MM.1S (cell line): ENCODE measurements around the gene CMTM4.
"Not testable (repeated sequence)": the region's sequence is repeated elsewhere in the genome, so short reads cannot be mapped to it uniquely, and the experiment has no call there.

Experiments
- DNase-seq: peaks from one replicate; pipeline ENCODE4 v3.0.0-alpha.2; 2015
- H2AFZ ChIP-seq: fragments of 300-600 bp; sonication (generic); 2 replicates; pipeline ENCODE4 v1.6.0; 2016; ENCODE audit warnings: antibody characterized with exemption, low read length
- H3F3A ChIP-seq: fragments of 300-600 bp; sonication (generic); 2 replicates; pipeline ENCODE4 v1.6.1; 2016; ENCODE audit warnings: mild to moderate bottlenecking, antibody characterized with exemption, low read length, moderate library complexity, mixed read lengths; ENCODE audit not compliant: insufficient read depth
- H3K27ac ChIP-seq: fragments of 300-600 bp; sonication (generic); 2 replicates; pipeline ENCODE4 v1.5.1; 2016; ENCODE audit warnings: mild to moderate bottlenecking, low read length
- H3K27me3 ChIP-seq: fragments of 300-600 bp; sonication (generic); replicated peaks from 2 replicates; pipeline ENCODE4 v1.6.0; 2016; ENCODE audit warnings: low read length; ENCODE audit not compliant: insufficient read depth
- H3K36me3 ChIP-seq: fragments of 300-600 bp; sonication (generic); replicated peaks from 2 replicates; pipeline ENCODE4 v1.6.1; 2016; ENCODE audit warnings: mild to moderate bottlenecking, low read length, mixed read lengths; ENCODE audit not compliant: insufficient read depth
- H3K4me1 ChIP-seq: fragments of 300-600 bp; sonication (generic); 2 replicates; pipeline ENCODE4 v1.6.1; 2016; ENCODE audit warnings: low read length, mixed read lengths
- H3K4me2 ChIP-seq: fragments of 300-600 bp; sonication (generic); 2 replicates; pipeline ENCODE4 v1.6.0; 2016; ENCODE audit warnings: low read depth, low read length
- H3K4me3 ChIP-seq: fragments of 300-600 bp; sonication (generic); 2 replicates; pipeline ENCODE4 v1.5.1; 2016; ENCODE audit warnings: low read length, mixed read lengths
- H3K79me2 ChIP-seq: fragments of 300-600 bp; sonication (generic); 2 replicates; pipeline ENCODE4 v1.6.1; 2016; ENCODE audit warnings: mixed run types, low read length, mixed read lengths
- H3K9ac ChIP-seq: fragments of 300-600 bp; sonication (generic); 2 replicates; pipeline ENCODE4 v1.6.1; 2016; ENCODE audit warnings: low read length, mixed read lengths
- H3K9me2 ChIP-seq: fragments of 300-600 bp; sonication (generic); replicated peaks from 2 replicates; pipeline ENCODE4 v1.6.1; 2016; ENCODE audit warnings: mild to moderate bottlenecking, low read length, mixed read lengths; ENCODE audit not compliant: insufficient read depth
- H3K9me3 ChIP-seq: fragments of 300-600 bp; sonication (generic); replicated peaks from 2 replicates; pipeline ENCODE4 v1.6.1; 2016; ENCODE audit warnings: mild to moderate bottlenecking, low read length, mixed read lengths; ENCODE audit not compliant: insufficient read depth
- H4K20me1 ChIP-seq: fragments of 300-600 bp; sonication (generic); 2 replicates; pipeline ENCODE4 v1.6.1; 2016; ENCODE audit warnings: mild to moderate bottlenecking, low read length, moderate library complexity, mixed read lengths; ENCODE audit not compliant: insufficient read depth
- EZH2 ChIP-seq: fragments of 300-600 bp; sonication (generic); optimal IDR thresholded peaks from 2 replicates; pipeline ENCODE3; 2017; ENCODE audit warnings: low read depth, mild to moderate bottlenecking, antibody characterized with exemption, low read length, mixed read lengths
- EZH2phosphoT487 ChIP-seq: fragments of 300-600 bp; sonication (generic); IDR thresholded peaks from 2 replicates; pipeline ENCODE4 v1.6.1; 2018; ENCODE audit warnings: antibody characterized with exemption, low read length
- TF ChIP-seq, protein P1 (sequence below): fragments of 300-600 bp; sonication (generic); IDR thresholded peaks from 2 replicates; pipeline ENCODE4 v1.5.1; 2016; ENCODE audit warnings: antibody characterized with exemption, low read length, mixed read lengths

CMTM4 gene

DNA sequence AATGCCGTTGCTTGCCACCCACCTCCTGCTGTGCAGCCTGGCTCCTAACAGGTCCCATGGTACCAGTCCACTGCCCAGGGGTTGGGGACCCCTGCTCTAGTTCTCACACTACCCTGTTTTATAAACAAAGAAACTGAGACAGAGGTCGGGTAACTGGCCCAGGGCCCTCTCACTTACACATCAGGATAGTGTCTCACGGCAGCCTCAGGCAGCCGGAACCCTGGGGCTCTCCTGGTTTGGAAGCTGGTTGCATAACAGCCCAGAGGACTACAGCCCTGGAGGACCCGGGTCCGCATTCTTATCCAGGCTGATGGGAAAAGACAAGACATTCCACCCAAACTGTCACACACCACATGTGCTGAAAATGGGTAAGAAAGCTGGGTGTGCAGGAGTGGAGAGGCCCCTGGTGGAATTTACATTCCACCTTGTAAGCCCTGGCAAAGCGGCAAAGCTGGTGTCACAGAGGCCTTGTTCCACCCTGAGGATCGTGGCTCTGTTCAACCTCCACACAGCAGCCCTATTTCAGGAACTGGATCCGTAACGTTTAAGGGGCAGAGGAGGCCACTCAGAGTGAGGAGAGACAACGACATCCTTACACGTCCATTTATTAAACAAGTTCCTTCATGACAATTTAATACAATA lies 82.3 kb downstream of the CMTM4 start:
- DNase-seq: no peak
- no peaks in the 10 kb centered on the region for H3K27me3 ChIP-seq
- no peaks in the 10 kb centered on the region for H3K9me3 ChIP-seq
- no peaks in the 10 kb centered on the region for H4K20me1 ChIP-seq
- no peak overlapping the region for H3K4me3 ChIP-seq
- H3K27ac ChIP-seq: no peak overlapping the region
- no peak overlapping the region for H3K9ac ChIP-seq
- no peak overlapping the region for H2AFZ ChIP-seq
- no peaks in the 10 kb centered on the region for H3K36me3 ChIP-seq
- no peaks in the 10 kb centered on the region for H3F3A ChIP-seq
- no peak for TF ChIP-seq EZH2
- TF ChIP-seq EZH2phosphoT487: no peak
- no peak overlapping the region for H3K4me2 ChIP-seq
- H3K4me1 ChIP-seq: no peaks in the 10 kb centered on the region
- no peaks in the 10 kb centered on the region for H3K79me2 ChIP-seq
- no peaks in the 10 kb centered on the region for H3K9me2 ChIP-seq

GRCh38 chr16:66612422-66612821 lies 84.1 kb downstream of the CMTM4 start:
- H3K36me3 ChIP-seq: no peaks in the 10 kb centered on the region
- H3K9me3 ChIP-seq: no peaks in the 10 kb centered on the region
- no peak overlapping the region for H3K27ac ChIP-seq
- H3K9me2 ChIP-seq: no peaks in the 10 kb centered on the region
- H3K4me3 ChIP-seq: no peak overlapping the region
- no peak for DNase-seq
- H4K20me1 ChIP-seq: no peaks in the 10 kb centered on the region
- no peaks in the 10 kb centered on the region for H3K79me2 ChIP-seq
- peaks cover 6% of the 10 kb centered on the region for H3K4me1 ChIP-seq
- TF ChIP-seq, protein P1, sequence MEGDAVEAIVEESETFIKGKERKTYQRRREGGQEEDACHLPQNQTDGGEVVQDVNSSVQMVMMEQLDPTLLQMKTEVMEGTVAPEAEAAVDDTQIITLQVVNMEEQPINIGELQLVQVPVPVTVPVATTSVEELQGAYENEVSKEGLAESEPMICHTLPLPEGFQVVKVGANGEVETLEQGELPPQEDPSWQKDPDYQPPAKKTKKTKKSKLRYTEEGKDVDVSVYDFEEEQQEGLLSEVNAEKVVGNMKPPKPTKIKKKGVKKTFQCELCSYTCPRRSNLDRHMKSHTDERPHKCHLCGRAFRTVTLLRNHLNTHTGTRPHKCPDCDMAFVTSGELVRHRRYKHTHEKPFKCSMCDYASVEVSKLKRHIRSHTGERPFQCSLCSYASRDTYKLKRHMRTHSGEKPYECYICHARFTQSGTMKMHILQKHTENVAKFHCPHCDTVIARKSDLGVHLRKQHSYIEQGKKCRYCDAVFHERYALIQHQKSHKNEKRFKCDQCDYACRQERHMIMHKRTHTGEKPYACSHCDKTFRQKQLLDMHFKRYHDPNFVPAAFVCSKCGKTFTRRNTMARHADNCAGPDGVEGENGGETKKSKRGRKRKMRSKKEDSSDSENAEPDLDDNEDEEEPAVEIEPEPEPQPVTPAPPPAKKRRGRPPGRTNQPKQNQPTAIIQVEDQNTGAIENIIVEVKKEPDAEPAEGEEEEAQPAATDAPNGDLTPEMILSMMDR: no peak
- TF ChIP-seq EZH2 (no peak), EZH2phosphoT487 (no peak)
- H3K4me2 ChIP-seq: no peak overlapping the region
- H3K9ac ChIP-seq: no peak overlapping the region
- no peaks in the 10 kb centered on the region for H3F3A ChIP-seq
- no peaks in the 10 kb centered on the region for H3K27me3 ChIP-seq
- H2AFZ ChIP-seq: no peak overlapping the region

DNA sequence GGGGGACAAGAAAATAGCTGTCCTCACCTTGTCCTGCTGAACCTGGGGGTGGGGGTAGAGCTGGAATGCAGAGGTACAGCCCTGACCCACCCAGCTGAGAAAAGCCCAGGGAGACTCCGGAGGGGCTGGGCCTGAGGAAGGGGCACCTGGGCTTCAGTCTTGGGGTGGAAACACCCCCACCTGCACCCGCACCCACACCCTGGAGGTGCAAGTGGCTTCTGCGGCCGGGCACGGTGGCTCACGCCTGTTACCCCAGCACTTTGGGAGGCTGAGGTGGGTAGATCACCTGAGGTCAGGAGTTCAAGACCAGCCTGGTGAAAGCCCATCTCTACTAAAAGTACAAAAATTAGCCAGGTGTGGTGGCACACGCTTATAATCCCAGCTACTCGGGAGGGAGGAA lies 84.6 kb downstream of the CMTM4 start:
- not testable (repeated sequence) for H3K4me2 ChIP-seq, H3K4me1 ChIP-seq, H3K9ac ChIP-seq, H3K27me3 ChIP-seq, H3K36me3 ChIP-seq, H4K20me1 ChIP-seq, H3K27ac ChIP-seq, H2AFZ ChIP-seq, H3K4me3 ChIP-seq, H3F3A ChIP-seq, H3K9me3 ChIP-seq, H3K9me2 ChIP-seq, DNase-seq, H3K79me2 ChIP-seq

DNA sequence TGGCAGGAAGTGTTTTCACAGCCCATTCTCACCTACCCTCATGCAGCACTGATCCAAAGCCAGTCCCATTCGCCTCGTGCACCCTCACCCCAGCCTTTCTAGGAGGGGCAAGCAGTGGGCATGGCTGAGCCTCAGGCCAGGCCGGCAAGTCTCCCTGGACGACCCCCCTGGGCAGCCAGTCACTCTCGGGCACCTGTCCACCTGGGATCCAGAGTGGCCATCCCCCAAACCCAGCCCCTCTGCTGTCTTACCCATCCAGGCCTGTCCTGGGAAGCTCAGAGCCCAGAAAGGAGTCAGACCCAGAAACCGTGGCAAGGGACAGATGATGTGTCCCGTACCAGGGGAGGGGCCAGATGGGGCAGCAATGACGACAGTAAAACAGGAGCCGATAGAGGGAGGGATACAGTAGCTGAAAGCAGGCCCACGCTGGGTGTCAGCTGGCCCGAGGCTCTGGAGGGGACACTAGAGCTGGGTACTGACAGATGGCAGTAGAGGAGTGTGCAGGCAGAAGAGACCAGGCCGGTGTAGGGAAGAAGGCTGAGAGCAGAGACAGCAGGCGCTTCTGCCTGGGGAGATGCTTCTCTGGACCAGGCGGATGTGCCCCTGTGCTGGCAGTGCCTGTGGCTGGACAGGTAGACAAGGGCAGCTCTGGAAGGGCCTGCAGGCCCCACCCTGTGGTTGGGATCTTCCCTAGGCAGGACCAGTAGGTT lies 86.3 kb downstream of the CMTM4 start:
- Histone ChIP-seq H3K79me2 (no peaks in the 10 kb centered on the region), H3K9me3 (no peaks in the 10 kb centered on the region), H3F3A (no peaks in the 10 kb centered on the region), H3K4me1 (peaks cover 6% of the 10 kb centered on the region), H3K36me3 (no peaks in the 10 kb centered on the region), H3K4me3 (no peak overlapping the region), H3K9ac (no peak overlapping the region), H2AFZ (no peak overlapping the region), H3K4me2 (no peak overlapping the region), H3K9me2 (no peaks in the 10 kb centered on the region), H3K27me3 (no peaks in the 10 kb centered on the region), H4K20me1 (no peaks in the 10 kb centered on the region), H3K27ac (no peak overlapping the region)
- TF ChIP-seq, protein P1: no peak
- TF ChIP-seq EZH2phosphoT487 (no peak), EZH2 (no peak)
- no peak for DNase-seq
